Islet precursor cell (in vitro differentiated cells): Measurements from ENCODE around the gene EMC9.

Experiments used
- DNase-seq: peaks from one replicate; pipeline ENCODE4 v3.0.0-alpha.2; 2018

EMC9 gene

GRCh38 chr14:24147761-24148428, 6.5 kb upstream of the EMC9 start:
- DNase-seq: no peak

- DNase-seq: peak; percentile 99
These were observed 5.8 kb upstream of the EMC9 start, which contains the start of gene RNF31 for GRCh38 chr14:24146978-24147760. RNF31 (plus strand) TSS chr14:24147498; CDS start chr14:24147699, 201 bp downstream.

GRCh38 chr14:24146453-24146977, 5.1 kb upstream of the EMC9 start, which contains the start of gene PSME2:
PSME2 (minus strand) TSS chr14:24146610; CDS start chr14:24146581, 29 bp downstream.
- peak; percentile 100 for DNase-seq

GRCh38 chr14:24145690-24146452, 4.5 kb upstream of the EMC9 start:
- DNase-seq: no peak

- DNase-seq: no peak
These were observed 3.8 kb upstream of the EMC9 start for GRCh38 chr14:24145219-24145618.

GRCh38 chr14:24144451-24144850, 3.1 kb upstream of the EMC9 start:
- no peak for DNase-seq

- DNase-seq: no peak
These were observed 2.1 kb upstream of the EMC9 start for GRCh38 chr14:24143511-24143910.

- DNase-seq: no peak
These were observed 2.0 kb downstream of the EMC9 start for GRCh38 chr14:24139272-24139934.

GRCh38 chr14:24138396-24139271, 2.8 kb downstream of the EMC9 start:
- DNase-seq: no peak

- no peak for DNase-seq
These were observed 3.6 kb downstream of the EMC9 start for GRCh38 chr14:24137529-24138395.

GRCh38 chr14:24136684-24137528, 4.5 kb downstream of the EMC9 start:
- DNase-seq: no peak

- peak; percentile 94 for DNase-seq
These were observed 5.3 kb downstream of the EMC9 start, which contains the start of gene PSME1 for GRCh38 chr14:24135834-24136683. PSME1 (plus strand) TSS chr14:24136194; CDS start chr14:24136263, 69 bp downstream.

GRCh38 chr14:24135584-24135833, 5.9 kb downstream of the EMC9 start:
- no peak for DNase-seq

GRCh38 chr14:24133735-24134134, 7.7 kb downstream of the EMC9 start:
- no peak for DNase-seq

GRCh38 chr14:24132976-24133375, 8.4 kb downstream of the EMC9 start:
- no peak for DNase-seq

GRCh38 chr14:24132061-24132685, 9.2 kb downstream of the EMC9 start:
- DNase-seq: no peak

GRCh38 chr14:24131549-24131966, 9.8 kb downstream of the EMC9 start:
- DNase-seq: no peak
